HepG2 (cell line): ENCODE data around the gene UNKL. TPM values are rescaled to one million over a fixed set of nuclear protein-coding genes. Genes with fewer than 3 reads are reported as not detected.

Experiments used
- ATAC-seq: fragments of 200-7000 bp; cut with Tn5 transposase; 3 replicates; pipeline ENCODE4 v1.9.1; 2020; ENCODE audit warnings: mild to moderate bottlenecking, moderate library complexity
- BruUV-seq: library from RNA; stranded (reverse); fragments of 400-500 nt; replicated peaks from 2 replicates; lab custom pipeline; 2021; lab: Mats Ljungman, UMichigan
- CTCF ChIA-PET: fragments of 300-600 bp; formaldehyde crosslinking; extraction: SDS; loops from one replicate; lab custom pipeline; 2021; ENCODE audit warnings: low total read pairs, inconsistent platforms, low intra/inter-chr PET ratio; lab: Yijun Ruan, JAX
- POLR2A ChIA-PET: fragments of 350-600 bp; sonication (Branson Sonifier 250); formaldehyde crosslinking; loops from one replicate; lab custom pipeline; 2020; ENCODE audit warnings: antibody characterized with exemption, inconsistent platforms; lab: Yijun Ruan, JAX
- DNase-seq: peaks from one replicate; pipeline ENCODE4 v3.0.0-alpha.2; 2015; ENCODE audit warnings: low spot score
- FAIRE-seq: peaks from 3 replicates; lab custom pipeline; 2011; peaks lifted over from hg19 to GRCh38; lab: Jason Lieb, UNC
- H2AFZ ChIP-seq: one replicate; pipeline ENCODE4 v1.6.1; 2011; ENCODE audit warnings: low read length, inconsistent platforms
- H3K27ac ChIP-seq: fragments of 300-600 bp; 3 replicates; pipeline ENCODE4 v1.8.0; 2011; ENCODE audit warnings: mixed run types, mild to moderate bottlenecking, mixed read lengths, low read length, inconsistent platforms; ENCODE audit not compliant: insufficient read depth; ENCODE audit errors: extremely low read length
- H3K27me3 ChIP-seq, 2 experiments: fragments of 200-600 bp in 1 of 2; 2 replicates in 1 of 2; 3 replicates in 1 of 2; pipeline versions ENCODE4 v1.6.0 to v1.8.0; 2011; ENCODE audit warnings: low read length in 2 of 2, mild to moderate bottlenecking in 2 of 2, moderate library complexity in 2 of 2, inconsistent platforms in 1 of 2; ENCODE audit not compliant: insufficient read depth in 2 of 2, control insufficient read depth in 1 of 2
- H3K36me3 ChIP-seq, 2 experiments: fragments of 200-600 bp in 1 of 2; replicated peaks in 1 of 2; 2 replicates in 1 of 2; 3 replicates in 1 of 2; pipeline versions ENCODE4 v1.5.1 to v1.8.0; 2011; ENCODE audit warnings: low read length in 2 of 2, inconsistent platforms in 1 of 2; ENCODE audit not compliant: insufficient read depth in 2 of 2, control insufficient read depth in 1 of 2
- H3K4me1 ChIP-seq: 2 replicates; pipeline ENCODE4 v1.5.1; 2012; ENCODE audit warnings: low read length, inconsistent platforms; ENCODE audit not compliant: insufficient read depth
- H3K4me2 ChIP-seq: 2 replicates; pipeline ENCODE4 v1.6.0; 2011; ENCODE audit warnings: low read depth, low read length, inconsistent platforms
- H3K4me3 ChIP-seq, 3 experiments: fragments of 200-600 bp in 1 of 3; sonication (generic), shearing (Covaris generic) in 1 of 3; replicated peaks in 1 of 3; 2 replicates each; pipeline ENCODE4 v1.5.1; 2011 to 2016; ENCODE audit warnings: low read length in 3 of 3, inconsistent platforms in 2 of 3, low read depth in 2 of 3, mild to moderate bottlenecking in 2 of 3, control low read depth in 1 of 3, mixed read lengths in 1 of 3; ENCODE audit not compliant: insufficient read depth in 1 of 3
- H3K79me2 ChIP-seq: one replicate; pipeline ENCODE4 v1.6.1; 2011; ENCODE audit warnings: low read length, inconsistent platforms; ENCODE audit not compliant: insufficient read depth
- H3K9ac ChIP-seq: 2 replicates; pipeline ENCODE4 v1.6.0; 2011; ENCODE audit warnings: mild to moderate bottlenecking, low read depth, low read length, inconsistent platforms; ENCODE audit not compliant: insufficient read depth
- H3K9me3 ChIP-seq: 2 replicates; pipeline ENCODE4 v1.5.1; 2012; ENCODE audit warnings: mild to moderate bottlenecking, low read length
- H4K20me1 ChIP-seq: 2 replicates; pipeline ENCODE4 v1.6.0; 2011; ENCODE audit warnings: inconsistent platforms, mild to moderate bottlenecking, low read length, moderate library complexity; ENCODE audit not compliant: insufficient read depth
- FLYWCH1 ChIP-seq: sonication (generic); formaldehyde crosslinking; IDR thresholded peaks from 2 replicates; pipeline ENCODE4 v1.8.1; 2023; ENCODE audit warnings: mild to moderate bottlenecking, missing genetic modification reagents
- FOXM1 ChIP-seq: sonication (generic); formaldehyde crosslinking; IDR thresholded peaks from 2 replicates; pipeline ENCODE4 v1.5.0; 2020; ENCODE audit warnings: missing genetic modification reagents
- KLF13 ChIP-seq: sonication (generic); formaldehyde crosslinking; IDR thresholded peaks from 2 replicates; pipeline ENCODE4 v1.4.0; 2020; ENCODE audit warnings: mild to moderate bottlenecking, missing genetic modification reagents
- NCOA1 ChIP-seq: sonication (generic); formaldehyde crosslinking; IDR thresholded peaks from 2 replicates; pipeline ENCODE4 v1.9.0; 2021; ENCODE audit warnings: missing genetic modification reagents
- PCBP2 ChIP-seq: fragments of 200-400 bp; formaldehyde crosslinking; optimal IDR thresholded peaks from 2 replicates; pipeline ENCODE3; 2018; ENCODE audit warnings: low read length, low read depth; ENCODE audit not compliant: poor library complexity, severe bottlenecking
- RAD21 ChIP-seq: fragments of 450-650 bp; formaldehyde crosslinking; IDR thresholded peaks from 2 replicates; pipeline ENCODE4 v1.5.0; 2020; ENCODE audit warnings: mild to moderate bottlenecking
- SIN3A ChIP-seq: IDR thresholded peaks from 2 replicates; pipeline ENCODE4 v1.6.1; 2011; ENCODE audit warnings: low read depth, mild to moderate bottlenecking, control low read depth, low read length, borderline replicate concordance
- SMARCE1 ChIP-seq: fragments of 450-650 bp; IDR thresholded peaks from 2 replicates; pipeline ENCODE4 v1.6.1; 2017; ENCODE audit warnings: borderline replicate concordance
- SSRP1 ChIP-seq: IDR thresholded peaks from 2 replicates; pipeline ENCODE4 v1.6.1; 2016; ENCODE audit warnings: control low read depth
- ZNF33B ChIP-seq: sonication (generic); formaldehyde crosslinking; IDR thresholded peaks from 2 replicates; pipeline ENCODE4 v1.5.1; 2020; ENCODE audit warnings: mild to moderate bottlenecking, missing genetic modification reagents
- ZNF768 ChIP-seq: sonication (generic); formaldehyde crosslinking; IDR thresholded peaks from 2 replicates; pipeline ENCODE4 v1.4.0; 2020; ENCODE audit warnings: missing genetic modification reagents
- ZNF782 ChIP-seq: sonication (generic); formaldehyde crosslinking; IDR thresholded peaks from 2 replicates; pipeline ENCODE4 v1.4.0; 2020; ENCODE audit warnings: missing genetic modification reagents, mild to moderate bottlenecking, borderline replicate concordance
- WGBS: methylation state at CpG from one replicate; pipeline ENCODE4 v1.1.6; 2017; ENCODE audit warnings: low lambda C conversion rate; 5-methylcytosine and 5-hydroxymethylcytosine counted together
- in situ Hi-C: cut with HindIII; loops from 2 replicates; pipeline ENCODE4 v1.10.0; 2017; ENCODE audit warnings: low pct_unique_long_range_greater_than_20kb; ENCODE audit not compliant: extremely low pct_ligation_motif_present
- intact Hi-C: fragments of 100-400 bp; cut with micrococcal nuclease; formaldehyde crosslinking; loops from one replicate; pipeline ENCODE4 v1.10.0; 2022; ENCODE audit not compliant: unreplicated experiment
- polyA plus RNA-seq, 8 experiments: library from polyadenylated mRNA; depleted of rRNA in 3 of 8; stranded (reverse) in 7 of 8; unstranded in 1 of 8; fragments of >200 nt; fragmentation: Illumina TruSeq in 4 of 8; extraction: Trizol in 4 of 8; gene quantifications; 2 replicates each; pipeline versions ENCODE4 v1.2.1 to v1.2.3, GENCODE V29; 2011 to 2016; ENCODE audit warnings: low read depth in 4 of 8, missing spikeins in 1 of 8, mixed read lengths in 1 of 8; ENCODE audit not compliant: insufficient read depth in 1 of 8
- total RNA-seq, 5 experiments: library from RNA; depleted of rRNA; stranded (reverse); fragments of >200 nt; fragmentation: Illumina TruSeq; extraction: Trizol; gene quantifications; 2 replicates each; pipeline ENCODE4 v1.2.3, GENCODE V29; 2016; ENCODE audit warnings: low read depth in 1 of 5
- TF ChIP-seq, protein P1 (sequence below): sonication (generic); formaldehyde crosslinking; IDR thresholded peaks from 2 replicates; pipeline ENCODE4 v1.5.1; 2020; ENCODE audit warnings: mild to moderate bottlenecking, missing genetic modification reagents, borderline replicate concordance
- TF ChIP-seq, protein P2 (sequence below): sonication (generic); formaldehyde crosslinking; IDR thresholded peaks from 2 replicates; pipeline ENCODE4 v1.8.1; 2023; ENCODE audit warnings: missing genetic modification reagents, mild to moderate bottlenecking, borderline replicate concordance

The UNKL gene
- total and polyA plus RNA-seq, 2 of the 13 experiments (the other 11 are each of a cell fraction or from before 2014, with no cell fraction given), result 10.4 to 17.6 TPM

DNA sequence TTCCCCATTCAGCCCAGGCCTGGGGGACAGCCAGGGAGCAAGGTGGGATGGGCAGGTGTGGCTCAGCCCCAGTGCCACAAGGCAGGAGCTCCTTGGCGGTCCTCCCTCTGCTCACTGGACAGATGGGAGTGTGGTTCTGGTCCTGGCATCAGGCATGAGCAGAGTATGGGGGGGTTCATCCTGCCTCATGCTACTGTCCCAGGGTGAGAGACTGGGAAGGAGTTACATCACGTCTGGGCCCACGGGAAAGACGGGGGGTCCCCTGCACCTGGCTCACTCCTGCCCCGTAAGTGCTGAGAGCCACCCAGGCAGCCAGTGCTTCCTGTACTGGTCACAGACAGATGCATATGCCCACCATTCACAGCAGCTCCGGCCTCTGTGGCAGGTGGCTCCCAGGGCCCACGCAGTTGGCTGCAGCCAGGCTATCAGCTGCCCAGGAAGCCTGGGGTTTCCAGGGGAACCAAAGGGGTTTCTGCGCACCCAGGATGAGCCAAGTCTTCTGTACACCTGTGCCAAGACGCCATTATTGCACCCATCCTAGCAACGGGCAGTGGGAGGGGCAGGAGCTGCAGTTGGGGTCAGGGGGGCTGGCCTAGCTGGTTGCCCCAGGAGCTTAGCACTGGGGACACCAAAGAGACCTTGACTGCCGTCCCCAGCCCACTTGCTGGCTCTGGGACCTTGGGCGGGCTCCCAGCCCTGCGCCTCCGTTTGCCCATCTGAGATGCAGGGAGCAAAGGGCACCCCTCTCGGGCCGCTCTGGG, 79.1 kb downstream of the UNKL start:
- 3% methylated on average over 10 of the region's 16 CpGs for WGBS
- Histone ChIP-seq H4K20me1 (0 out of 2 replicates have a peak, but pooled peaks cover 3% of the 10 kb centered on the region), H3K9ac (no peak overlapping the region), H2AFZ (no peak overlapping the region), H3K27ac (no peak overlapping the region), H3K4me2 (no peak overlapping the region), H3K9me3 (no peaks in the 10 kb centered on the region), H3K27me3 (peaks cover 18 to 61% of the 10 kb centered on the region in 2 experiments), H3K79me2 (no peaks in the 10 kb centered on the region), H3K4me3 (no peak overlapping the region), H3K4me1 (peaks cover 31% of the 10 kb centered on the region), H3K36me3 (no peaks in the 10 kb centered on the region)
- in situ Hi-C loops, result no loop called here
- no TSS peak for BruUV-seq
- intact Hi-C loops, result no loop called here
- no peak for TF ChIP-seq RAD21 (CRISPR knock-in tag)
- TF ChIP-seq PCBP2, result no peak
- TF ChIP-seq ZNF33B (CRISPR knock-in tag), result no peak
- no peak for TF ChIP-seq NCOA1
- no peak for TF ChIP-seq SIN3A
- TF ChIP-seq, protein P1, sequence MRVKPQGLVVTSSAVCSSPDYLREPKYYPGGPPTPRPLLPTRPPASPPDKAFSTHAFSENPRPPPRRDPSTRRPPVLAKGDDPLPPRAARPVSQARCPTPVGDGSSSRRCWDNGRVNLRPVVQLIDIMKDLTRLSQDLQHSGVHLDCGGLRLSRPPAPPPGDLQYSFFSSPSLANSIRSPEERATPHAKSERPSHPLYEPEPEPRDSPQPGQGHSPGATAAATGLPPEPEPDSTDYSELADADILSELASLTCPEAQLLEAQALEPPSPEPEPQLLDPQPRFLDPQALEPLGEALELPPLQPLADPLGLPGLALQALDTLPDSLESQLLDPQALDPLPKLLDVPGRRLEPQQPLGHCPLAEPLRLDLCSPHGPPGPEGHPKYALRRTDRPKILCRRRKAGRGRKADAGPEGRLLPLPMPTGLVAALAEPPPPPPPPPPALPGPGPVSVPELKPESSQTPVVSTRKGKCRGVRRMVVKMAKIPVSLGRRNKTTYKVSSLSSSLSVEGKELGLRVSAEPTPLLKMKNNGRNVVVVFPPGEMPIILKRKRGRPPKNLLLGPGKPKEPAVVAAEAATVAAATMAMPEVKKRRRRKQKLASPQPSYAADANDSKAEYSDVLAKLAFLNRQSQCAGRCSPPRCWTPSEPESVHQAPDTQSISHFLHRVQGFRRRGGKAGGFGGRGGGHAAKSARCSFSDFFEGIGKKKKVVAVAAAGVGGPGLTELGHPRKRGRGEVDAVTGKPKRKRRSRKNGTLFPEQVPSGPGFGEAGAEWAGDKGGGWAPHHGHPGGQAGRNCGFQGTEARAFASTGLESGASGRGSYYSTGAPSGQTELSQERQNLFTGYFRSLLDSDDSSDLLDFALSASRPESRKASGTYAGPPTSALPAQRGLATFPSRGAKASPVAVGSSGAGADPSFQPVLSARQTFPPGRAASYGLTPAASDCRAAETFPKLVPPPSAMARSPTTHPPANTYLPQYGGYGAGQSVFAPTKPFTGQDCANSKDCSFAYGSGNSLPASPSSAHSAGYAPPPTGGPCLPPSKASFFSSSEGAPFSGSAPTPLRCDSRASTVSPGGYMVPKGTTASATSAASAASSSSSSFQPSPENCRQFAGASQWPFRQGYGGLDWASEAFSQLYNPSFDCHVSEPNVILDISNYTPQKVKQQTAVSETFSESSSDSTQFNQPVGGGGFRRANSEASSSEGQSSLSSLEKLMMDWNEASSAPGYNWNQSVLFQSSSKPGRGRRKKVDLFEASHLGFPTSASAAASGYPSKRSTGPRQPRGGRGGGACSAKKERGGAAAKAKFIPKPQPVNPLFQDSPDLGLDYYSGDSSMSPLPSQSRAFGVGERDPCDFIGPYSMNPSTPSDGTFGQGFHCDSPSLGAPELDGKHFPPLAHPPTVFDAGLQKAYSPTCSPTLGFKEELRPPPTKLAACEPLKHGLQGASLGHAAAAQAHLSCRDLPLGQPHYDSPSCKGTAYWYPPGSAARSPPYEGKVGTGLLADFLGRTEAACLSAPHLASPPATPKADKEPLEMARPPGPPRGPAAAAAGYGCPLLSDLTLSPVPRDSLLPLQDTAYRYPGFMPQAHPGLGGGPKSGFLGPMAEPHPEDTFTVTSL (CRISPR knock-in tag), result no peak
- TF ChIP-seq ZNF768 (CRISPR knock-in tag), result no peak
- TF ChIP-seq, protein P2, sequence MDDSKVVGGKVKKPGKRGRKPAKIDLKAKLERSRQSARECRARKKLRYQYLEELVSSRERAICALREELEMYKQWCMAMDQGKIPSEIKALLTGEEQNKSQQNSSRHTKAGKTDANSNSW (CRISPR knock-in tag), result no peak
- TF ChIP-seq FOXM1 (CRISPR knock-in tag), result no peak
- TF ChIP-seq SMARCE1, result no peak
- no peak for TF ChIP-seq ZNF782
- no peak for TF ChIP-seq KLF13
- no peak for TF ChIP-seq SSRP1
- TF ChIP-seq FLYWCH1, result no peak
- DNase-seq (no peak), ATAC-seq (no peak), FAIRE-seq (no peak)
- ChIA-PET POLR2A (no interaction called here), CTCF (no interaction called here)
